ENCODE measurements around the gene OR52K2.
"Not testable (repeated sequence)": the region's sequence is repeated elsewhere in the genome, so short reads cannot be mapped to it uniquely, and the experiment has no call there.

The OR52K2 gene

GRCh38 chr11:4448995-4449394 is at the start of gene OR52K2:
TSS of gene OR52K2 (plus strand) at chr11:4449295. CDS start at chr11:4449340, 45 bp downstream.
- TF ChIP-seq, protein P1, sequence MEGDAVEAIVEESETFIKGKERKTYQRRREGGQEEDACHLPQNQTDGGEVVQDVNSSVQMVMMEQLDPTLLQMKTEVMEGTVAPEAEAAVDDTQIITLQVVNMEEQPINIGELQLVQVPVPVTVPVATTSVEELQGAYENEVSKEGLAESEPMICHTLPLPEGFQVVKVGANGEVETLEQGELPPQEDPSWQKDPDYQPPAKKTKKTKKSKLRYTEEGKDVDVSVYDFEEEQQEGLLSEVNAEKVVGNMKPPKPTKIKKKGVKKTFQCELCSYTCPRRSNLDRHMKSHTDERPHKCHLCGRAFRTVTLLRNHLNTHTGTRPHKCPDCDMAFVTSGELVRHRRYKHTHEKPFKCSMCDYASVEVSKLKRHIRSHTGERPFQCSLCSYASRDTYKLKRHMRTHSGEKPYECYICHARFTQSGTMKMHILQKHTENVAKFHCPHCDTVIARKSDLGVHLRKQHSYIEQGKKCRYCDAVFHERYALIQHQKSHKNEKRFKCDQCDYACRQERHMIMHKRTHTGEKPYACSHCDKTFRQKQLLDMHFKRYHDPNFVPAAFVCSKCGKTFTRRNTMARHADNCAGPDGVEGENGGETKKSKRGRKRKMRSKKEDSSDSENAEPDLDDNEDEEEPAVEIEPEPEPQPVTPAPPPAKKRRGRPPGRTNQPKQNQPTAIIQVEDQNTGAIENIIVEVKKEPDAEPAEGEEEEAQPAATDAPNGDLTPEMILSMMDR (IDR thresholded peaks at IDR 0.05; ENCODE audit: borderline replicate concordance, insufficient read depth, low read depth, low read length) = no peak
- no peak within 1 kb of the TSS for H3K4me3 ChIP-seq (ENCODE audit: low read depth, low read length)

DNA sequence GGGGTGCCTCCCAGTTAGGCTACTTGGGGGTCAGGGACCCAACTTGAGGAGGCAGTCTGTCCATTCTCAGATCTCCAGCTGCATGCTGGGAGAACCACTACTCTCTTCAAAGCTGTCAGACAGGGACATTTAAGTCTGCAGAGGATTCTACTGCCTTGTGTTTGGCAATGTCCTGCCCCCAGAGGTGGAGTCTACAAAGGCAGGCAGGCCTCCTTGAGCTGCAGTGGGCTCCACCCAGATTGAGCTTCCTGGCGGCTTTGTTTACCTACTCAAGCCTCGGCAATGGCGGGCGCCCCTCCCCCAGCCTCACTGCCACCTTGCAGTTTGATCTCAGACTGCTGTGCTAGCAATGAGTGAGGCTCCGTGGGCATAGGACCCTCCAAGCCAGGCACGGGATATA is 42.9 kb upstream of the OR52K2 start:
- not testable (repeated sequence) for H3K4me3 ChIP-seq (ENCODE audit: low read depth, low read length)

DNA sequence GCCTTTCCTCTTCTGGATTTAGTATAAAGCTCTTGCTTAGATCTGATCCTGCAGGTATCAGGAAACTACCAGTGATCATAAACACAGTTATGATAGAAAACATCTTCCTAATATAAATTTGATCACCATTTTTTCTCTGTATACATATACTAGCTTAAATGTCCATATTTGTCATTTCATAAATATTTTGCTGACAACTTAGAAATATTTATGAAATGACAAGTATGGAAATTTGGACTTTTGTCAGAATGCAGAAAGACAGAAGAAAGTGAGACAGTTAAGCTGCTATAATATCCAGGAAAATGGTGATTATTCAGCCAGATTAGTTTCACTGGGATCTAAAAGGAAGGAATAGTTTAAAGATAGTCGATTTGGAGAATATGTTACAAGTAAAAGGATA is 32.8 kb upstream of the OR52K2 start:
- H3K4me3 ChIP-seq (ENCODE audit: low read depth, low read length) = no peak overlapping the region
- TF ChIP-seq, protein P1 (IDR thresholded peaks at IDR 0.05; ENCODE audit: borderline replicate concordance, insufficient read depth, low read depth, low read length) = no peak

DNA sequence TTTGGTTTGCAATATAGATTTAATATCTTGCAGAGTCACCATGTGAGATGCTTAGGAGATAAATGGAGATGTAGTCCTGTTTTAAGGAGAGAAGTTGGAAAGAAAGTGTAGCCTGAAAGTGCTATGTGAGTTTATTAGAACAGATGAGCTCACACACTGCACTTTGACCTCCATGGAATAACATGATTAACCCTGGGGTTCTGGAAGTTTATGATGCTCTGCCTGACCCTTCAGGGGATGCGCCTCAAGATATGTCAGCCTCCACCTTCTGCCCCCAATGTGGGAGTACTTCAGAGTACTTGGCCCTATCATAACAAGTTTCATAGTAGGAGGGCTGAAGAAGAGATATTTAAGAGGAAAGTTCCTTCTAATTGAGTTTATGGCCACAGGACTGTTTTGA is 32.3 kb upstream of the OR52K2 start:
- TF ChIP-seq, protein P1 (IDR thresholded peaks at IDR 0.05; ENCODE audit: borderline replicate concordance, insufficient read depth, low read depth, low read length) = no peak
- no peak overlapping the region for H3K4me3 ChIP-seq (ENCODE audit: low read depth, low read length)

- no peak overlapping the region for H3K4me3 ChIP-seq (ENCODE audit: low read depth, low read length)
- TF ChIP-seq, protein P1 (IDR thresholded peaks at IDR 0.05; ENCODE audit: borderline replicate concordance, insufficient read depth, low read depth, low read length) = no peak
Observed at GRCh38 chr11:4418403-4418802, 30.7 kb upstream of the OR52K2 start.

GRCh38 chr11:4430051-4430450 is 19.0 kb upstream of the OR52K2 start:
- TF ChIP-seq, protein P1 (IDR thresholded peaks at IDR 0.05; ENCODE audit: borderline replicate concordance, insufficient read depth, low read depth, low read length) = no peak
- no peak overlapping the region for H3K4me3 ChIP-seq (ENCODE audit: low read depth, low read length)

DNA sequence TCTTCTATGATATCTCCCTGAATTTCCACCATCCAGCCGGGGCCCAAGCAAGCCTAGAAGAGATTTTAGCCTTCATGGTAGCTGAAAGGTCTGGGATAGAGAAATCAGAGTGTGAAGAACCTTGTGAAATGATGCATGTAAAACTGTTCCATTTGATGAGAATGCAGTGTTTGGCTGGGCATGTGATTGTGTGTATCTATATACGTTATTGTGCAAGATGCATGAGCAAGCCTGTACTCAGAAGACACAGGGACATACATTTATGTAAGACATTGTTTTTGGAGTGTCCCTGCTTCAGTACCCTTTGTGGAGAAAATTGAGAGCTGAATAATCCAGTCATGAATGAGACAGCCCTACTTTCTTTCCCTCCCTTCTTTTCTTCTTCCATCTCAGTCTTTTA is 15.2 kb upstream of the OR52K2 start:
- TF ChIP-seq, protein P1 (IDR thresholded peaks at IDR 0.05; ENCODE audit: borderline replicate concordance, insufficient read depth, low read depth, low read length) = no peak

DNA sequence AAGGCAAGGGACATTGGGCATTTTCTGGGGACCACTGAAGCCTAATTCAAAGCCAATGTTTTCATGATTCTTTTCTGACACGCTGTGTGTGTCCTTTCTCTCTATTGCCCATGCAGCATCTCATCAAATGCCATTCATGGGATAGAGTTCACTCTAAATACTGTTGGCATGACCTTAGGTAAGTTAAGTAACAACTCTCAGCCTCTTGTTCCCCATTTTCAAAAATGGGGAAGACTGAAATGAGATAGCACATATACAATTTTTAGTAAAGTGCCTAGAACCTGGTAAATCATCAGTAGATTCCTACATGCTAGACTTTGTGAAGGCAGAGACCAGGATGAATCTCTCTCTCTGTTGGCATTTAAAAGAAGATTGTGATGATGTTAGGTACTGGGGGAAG is 12.7 kb upstream of the OR52K2 start:
- TF ChIP-seq, protein P1 (IDR thresholded peaks at IDR 0.05; ENCODE audit: borderline replicate concordance, insufficient read depth, low read depth, low read length) = no peak
- no peak overlapping the region for H3K4me3 ChIP-seq (ENCODE audit: low read depth, low read length)

More for the DNA sequence above, 15.2 kb upstream of the OR52K2 start:
- H3K4me3 ChIP-seq (ENCODE audit: low read depth, low read length) = no peak overlapping the region
